ENCODE results near the gene TMIGD1. TPM values are rescaled to one million over a fixed set of nuclear protein-coding genes. Genes with fewer than 3 reads are reported as not detected.

Gene TMIGD1
- polyA plus RNA-seq, 4 donors: 0.20 to 1.4 (median 0.81) TPM; not detected in 1

DNA sequence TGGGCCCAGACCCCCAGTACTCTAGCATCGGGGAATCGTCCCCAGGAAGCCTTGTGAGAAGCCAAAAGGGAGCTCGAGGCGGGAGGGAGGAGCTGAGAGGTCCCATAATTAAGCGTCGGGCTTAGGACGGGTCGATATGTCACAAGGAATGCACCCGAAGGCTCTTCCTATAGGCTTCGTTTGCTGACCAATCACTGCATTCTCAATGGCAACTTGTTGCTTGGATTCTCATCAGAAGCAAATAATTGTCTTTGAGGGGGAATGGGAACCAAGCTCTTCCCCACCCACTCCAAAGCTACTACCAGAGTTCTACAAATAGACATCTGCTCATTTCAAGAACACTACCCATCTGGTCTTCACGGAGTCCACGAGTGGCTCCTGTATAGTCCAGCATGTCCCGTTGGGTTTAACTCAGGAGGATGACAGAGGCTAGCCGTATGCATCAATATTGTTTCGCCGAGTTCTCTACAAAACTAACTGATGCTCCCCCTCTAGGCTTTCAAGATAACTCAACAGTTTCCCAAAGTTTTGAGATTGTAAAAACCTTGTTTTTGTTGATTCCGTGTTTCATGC, 41.5 kb downstream of the TMIGD1 start:
- peak in 2 of 4 donors; percentile 21 to 26 for DNase-seq (ENCODE audit: low read depth in 4 of 4, low spot score in 3 of 4)

DNA sequence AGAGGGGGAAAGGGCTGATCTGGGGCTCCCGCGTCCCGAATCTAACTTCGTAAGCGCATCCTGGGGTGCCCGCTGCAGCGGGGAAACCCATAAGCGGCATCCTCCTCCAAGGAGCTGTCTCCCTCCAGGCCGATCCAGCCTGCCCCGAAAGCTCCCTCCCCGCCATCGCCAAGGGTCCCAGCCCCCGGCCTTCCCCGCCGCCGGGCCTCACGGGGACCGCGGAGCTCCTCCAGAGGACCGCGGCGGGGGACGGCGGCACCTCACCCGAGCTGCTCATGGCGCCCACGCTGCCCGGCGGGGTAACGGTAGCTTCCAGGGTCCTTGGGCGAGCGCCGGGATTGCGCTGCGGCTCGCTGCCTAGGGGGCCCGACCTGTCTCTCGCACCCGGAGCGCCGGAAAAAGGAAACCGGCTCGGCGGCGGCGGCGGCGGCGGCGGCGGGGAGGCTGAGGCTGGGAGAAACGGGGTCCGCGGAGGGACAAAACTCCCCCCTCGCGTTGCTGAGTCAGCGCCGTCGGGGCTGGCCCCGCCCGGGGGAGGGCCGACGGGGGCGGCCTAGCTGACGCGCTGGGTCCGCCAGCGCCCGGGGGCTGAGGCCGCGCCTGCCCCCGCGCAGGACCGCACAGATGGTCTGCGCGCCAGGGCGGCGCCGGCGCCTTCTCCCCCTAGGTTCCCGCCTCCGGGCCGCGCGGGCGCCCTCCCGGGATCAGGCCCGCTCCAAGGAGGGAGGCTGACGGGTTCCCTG, 42.1 kb downstream of the TMIGD1 start, which contains the start of gene BLMH:
Gene BLMH (minus strand): TSS at position 402 of the 743 bp plus-strand sequence. CDS start 125 bp downstream, at position 277.
- DNase-seq (ENCODE audit: low read depth in 4 of 4, low spot score in 3 of 4): peak; percentile 53 to 73 (median 68)

DNA sequence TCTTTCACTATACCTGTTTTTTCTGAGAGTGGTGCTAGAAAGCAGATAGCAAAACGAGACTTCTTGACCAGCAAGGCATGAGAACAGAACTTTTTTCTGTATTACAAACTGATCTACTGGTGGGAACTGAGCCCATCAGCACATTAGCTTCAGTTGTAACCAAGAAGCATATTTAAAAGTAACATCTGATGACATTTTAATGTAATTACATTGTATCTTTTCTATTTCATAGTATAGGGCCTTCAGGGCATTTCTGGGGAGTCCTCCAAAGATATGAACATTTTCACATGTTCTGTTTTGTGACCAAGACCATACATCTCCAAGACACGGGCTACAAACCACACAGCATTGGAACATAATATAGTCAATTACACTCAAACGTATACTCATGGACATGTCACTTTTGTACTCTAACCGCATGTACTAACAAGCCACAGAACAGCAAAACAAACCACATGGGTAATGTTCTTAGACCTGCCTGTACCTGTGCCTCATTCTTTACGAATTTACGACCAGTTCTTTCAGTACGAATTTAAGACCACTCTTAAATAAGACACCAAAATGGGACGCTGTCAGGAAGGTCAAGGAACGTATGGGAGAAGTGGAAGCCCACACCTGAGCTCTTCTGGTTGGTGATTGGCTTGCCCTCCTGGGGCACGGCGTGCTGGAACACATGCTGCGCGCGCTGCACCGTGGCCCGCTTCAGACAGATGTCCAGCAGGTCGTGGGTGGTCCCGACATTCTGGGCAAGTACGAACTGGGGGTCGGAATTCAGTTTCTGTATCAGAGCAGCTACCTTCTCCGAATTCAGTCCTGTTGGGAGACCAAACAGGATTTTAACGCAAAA, 42.9 kb downstream of the TMIGD1 start:
- peak; percentile 16 to 25 (median 20) for DNase-seq (ENCODE audit: low read depth in 4 of 4, low spot score in 3 of 4)

DNA sequence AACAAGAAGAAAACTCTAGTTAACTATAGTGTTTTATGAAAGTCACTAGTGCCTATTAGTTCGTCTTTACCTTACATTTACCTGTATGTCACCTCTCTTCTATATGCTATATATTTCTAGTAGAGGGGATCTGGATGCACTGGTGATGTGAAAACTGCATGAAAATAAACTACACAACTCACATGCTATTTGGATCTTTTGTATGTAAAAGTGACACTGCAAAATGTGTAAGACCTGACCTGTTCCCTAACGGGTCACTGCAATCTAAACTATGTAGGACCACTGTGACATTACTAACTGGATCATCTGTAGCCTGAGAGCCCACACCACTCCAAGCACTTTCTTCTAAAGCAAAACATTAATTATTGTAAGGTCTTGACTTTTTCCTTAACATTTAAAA, 43.8 kb downstream of the TMIGD1 start:
- DNase-seq (ENCODE audit: low read depth in 4 of 4, low spot score in 3 of 4): no peak

DNA sequence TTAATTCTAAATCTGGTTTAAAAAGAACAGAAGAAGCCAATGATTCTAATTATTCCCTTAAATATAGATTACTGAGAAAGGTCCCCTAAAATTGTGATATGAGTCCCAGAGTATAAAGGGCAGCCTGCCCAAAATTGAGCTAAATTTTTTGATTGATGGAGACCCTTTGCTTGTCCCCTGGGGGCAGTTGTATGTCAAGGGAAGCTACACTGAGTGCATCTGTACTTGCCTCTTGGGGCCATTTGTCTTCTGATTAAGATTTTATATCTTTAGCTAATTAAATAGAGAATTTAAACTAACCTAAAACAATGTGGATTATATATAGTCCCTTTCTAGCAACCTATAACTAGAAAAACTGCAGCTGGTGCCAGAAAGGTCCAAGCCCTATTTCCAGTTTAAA, 54.7 kb downstream of the TMIGD1 start:
- DNase-seq (ENCODE audit: low read depth in 4 of 4, low spot score in 3 of 4): no peak

DNA sequence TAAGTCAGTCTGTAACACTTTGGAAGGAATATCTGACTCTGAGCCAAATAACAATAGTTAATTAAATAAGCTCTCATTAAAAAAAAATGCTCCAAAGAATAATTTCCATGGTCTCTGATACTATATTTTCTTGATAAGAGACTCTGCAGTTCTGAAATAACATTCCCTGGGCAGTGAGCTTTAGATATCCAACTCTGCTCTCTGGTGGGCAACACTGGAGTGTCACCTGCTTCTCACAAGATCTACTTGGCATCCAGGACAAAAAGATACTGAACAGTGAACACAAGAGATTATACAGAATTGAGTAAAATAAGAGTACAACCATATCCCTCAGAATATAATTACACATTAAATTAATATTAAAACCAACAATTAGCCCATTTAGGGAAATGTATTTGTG, 55.8 kb downstream of the TMIGD1 start:
- DNase-seq (ENCODE audit: low read depth in 4 of 4, low spot score in 3 of 4): peak in 2 of 4 donors; percentile 25 to 32

DNA sequence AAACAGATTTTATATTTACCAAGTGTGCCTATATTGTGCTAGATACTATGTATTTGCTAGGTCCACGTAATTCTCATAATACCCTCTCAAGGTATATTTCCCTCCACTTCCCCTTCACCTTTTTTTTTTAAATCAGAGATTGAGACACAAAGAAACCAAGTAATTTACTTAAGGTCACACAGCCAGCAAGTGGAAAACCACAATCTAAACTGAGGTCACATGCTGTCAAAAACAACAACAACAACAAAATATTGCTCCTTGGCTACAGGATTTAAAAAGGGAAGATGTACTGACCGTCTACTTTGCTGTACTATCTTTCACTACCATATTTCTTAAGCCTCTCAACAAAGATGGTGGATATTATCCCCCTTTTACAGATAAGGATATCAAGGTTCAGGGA, 57.9 kb downstream of the TMIGD1 start:
- no peak for DNase-seq (ENCODE audit: low read depth in 4 of 4, low spot score in 3 of 4)

DNA sequence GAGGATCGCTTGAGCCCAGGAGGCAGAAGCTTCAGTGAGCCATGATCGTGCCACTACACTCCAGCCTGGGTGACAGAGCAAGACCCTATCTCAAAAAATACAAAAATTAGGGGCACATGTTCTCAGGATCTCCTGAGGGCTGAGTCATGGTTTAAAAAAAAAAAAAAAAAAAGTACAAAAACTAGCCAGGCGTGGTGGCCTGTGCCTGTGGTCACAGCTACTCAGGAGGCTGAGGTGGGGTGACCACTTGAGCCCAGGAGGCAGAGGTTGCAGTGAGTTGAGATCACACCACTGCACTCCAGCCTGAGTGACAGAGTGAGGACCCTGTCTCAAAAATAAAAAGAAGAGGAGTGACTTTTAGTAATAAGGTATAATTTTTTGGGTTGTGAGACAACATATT, 59.0 kb downstream of the TMIGD1 start:
- no peak for DNase-seq (ENCODE audit: low read depth in 4 of 4, low spot score in 3 of 4)

DNA sequence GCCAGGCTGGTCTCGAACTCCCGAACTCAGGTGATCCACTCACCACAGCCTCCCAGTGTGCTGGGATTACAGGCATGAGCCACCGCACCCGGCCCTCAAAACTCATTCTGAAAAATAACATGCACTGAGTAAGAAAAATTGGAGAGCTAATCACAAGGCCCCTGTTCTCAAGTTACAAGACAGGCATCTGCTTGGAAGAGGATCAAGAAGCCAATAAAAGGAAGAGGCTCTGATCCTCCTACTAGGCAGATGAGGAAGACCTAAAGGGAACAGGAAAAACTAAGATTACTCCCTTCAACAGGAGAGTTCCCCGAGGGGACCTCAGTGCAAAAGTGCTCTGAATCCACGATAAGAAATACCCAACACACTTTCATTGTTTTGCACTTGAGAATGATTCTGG, 60.5 kb downstream of the TMIGD1 start:
- DNase-seq (ENCODE audit: low read depth in 4 of 4, low spot score in 3 of 4): no peak

DNA sequence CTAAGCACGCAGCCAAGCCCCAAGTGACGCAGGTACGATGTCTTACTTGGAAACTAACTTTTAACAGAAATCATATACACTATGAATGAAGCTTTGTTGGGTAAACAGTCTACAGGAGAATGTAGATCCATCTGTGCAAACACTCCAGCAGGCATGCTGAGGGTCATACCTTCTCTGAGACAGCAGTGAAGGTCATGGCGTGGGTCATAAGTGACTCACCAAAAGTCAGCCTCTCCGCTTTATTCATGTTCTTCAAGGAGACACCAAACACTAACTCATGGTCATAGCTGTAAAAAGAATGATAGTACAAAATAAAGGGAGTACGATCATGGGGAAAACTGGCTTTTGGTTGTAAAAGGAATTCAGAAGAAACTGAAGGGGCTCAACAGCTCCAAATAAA, 62.8 kb downstream of the TMIGD1 start:
- DNase-seq (ENCODE audit: low read depth in 4 of 4, low spot score in 3 of 4): no peak

DNA sequence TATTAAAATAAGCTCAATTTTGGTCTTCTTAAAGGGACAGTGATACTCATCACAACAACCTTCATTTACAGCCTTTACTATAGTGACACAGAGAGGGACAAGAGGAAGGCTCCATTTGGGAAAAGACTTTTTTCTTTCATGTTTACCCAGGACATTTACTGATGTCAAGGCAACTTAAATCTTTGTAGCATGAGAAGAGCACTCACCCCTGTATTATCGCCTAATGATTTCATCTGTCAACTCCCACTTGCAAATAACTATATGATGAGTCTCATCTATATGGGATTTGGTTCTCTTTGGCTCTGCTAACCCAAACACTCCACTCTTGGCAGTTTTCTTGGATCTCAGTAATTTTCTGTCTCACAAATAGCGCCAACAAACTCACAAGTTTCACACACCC, 66.2 kb downstream of the TMIGD1 start:
- no peak for DNase-seq (ENCODE audit: low read depth in 4 of 4, low spot score in 3 of 4)

Other genes starting within 250 kb of the TMIGD1 start
- 10 to 100 TPM; 32.3 to 47.3 (median 37.6) TPM for gene NSRP1, start 217.2 kb downstream of the TMIGD1 start, polyA plus RNA-seq (ENCODE audit: insufficient read length in 4 of 4)
- gene SLC6A4, start 98.4 kb downstream of the TMIGD1 start, polyA plus RNA-seq (ENCODE audit: insufficient read length in 4 of 4): 1 to 10 TPM in 3 of 4 donors, under 1 TPM in 1; 0.44 to 5.9 (median 1.4) TPM
- gene BLMH, start 42.1 kb downstream of the TMIGD1 start, polyA plus RNA-seq (ENCODE audit: insufficient read length in 4 of 4): 10 to 100 TPM; 62.7 to 93.6 (median 81.6) TPM
- 100 to 1,000 TPM in 1 of 4 donors, 10 to 100 TPM in 3; 51.1 to 109 (median 85.7) TPM for gene CPD, start 44.9 kb upstream of the TMIGD1 start, polyA plus RNA-seq (ENCODE audit: insufficient read length in 4 of 4)
- gene GOSR1, start 143.4 kb upstream of the TMIGD1 start, polyA plus RNA-seq (ENCODE audit: insufficient read length in 4 of 4): 10 to 100 TPM; 44.5 to 58.6 (median 51.4) TPM